ENCODE measurements around the gene LIMS2.

Gene LIMS2

GRCh38 chr2:127631997-127632581 is 43.2 kb downstream of the LIMS2 start:
- DNase-seq: no peak

GRCh38 chr2:127631541-127631996 is 43.8 kb downstream of the LIMS2 start:
- no peak for DNase-seq

GRCh38 chr2:127630864-127631540 is 44.3 kb downstream of the LIMS2 start:
- DNase-seq: no peak

- no peak for DNase-seq
Observed at GRCh38 chr2:127630096-127630863, 45.0 kb downstream of the LIMS2 start.

- DNase-seq: no peak
Observed at GRCh38 chr2:127629637-127630036, 45.7 kb downstream of the LIMS2 start.

- DNase-seq: no peak
Observed at GRCh38 chr2:127628767-127629614, 46.3 kb downstream of the LIMS2 start.

- DNase-seq: no peak
Observed at GRCh38 chr2:127627740-127628571, 47.4 kb downstream of the LIMS2 start.

GRCh38 chr2:127626917-127627739 is 48.2 kb downstream of the LIMS2 start:
- DNase-seq: no peak

- DNase-seq: no peak
Observed at GRCh38 chr2:127626175-127626574, 49.2 kb downstream of the LIMS2 start.

GRCh38 chr2:127625572-127625951 is 49.8 kb downstream of the LIMS2 start:
- no peak for DNase-seq

- DNase-seq: no peak
Observed at GRCh38 chr2:127624756-127625571, 50.4 kb downstream of the LIMS2 start.

- no peak for DNase-seq
Observed at GRCh38 chr2:127624320-127624755, 51.0 kb downstream of the LIMS2 start.

- no peak for DNase-seq
Observed at GRCh38 chr2:127623388-127624319, 51.7 kb downstream of the LIMS2 start.

- DNase-seq: no peak
Observed at GRCh38 chr2:127622561-127623387, 52.6 kb downstream of the LIMS2 start.

- DNase-seq: no peak
Observed at GRCh38 chr2:127621981-127622431, 53.3 kb downstream of the LIMS2 start.

- no peak for DNase-seq
Observed at GRCh38 chr2:127620866-127621265, 54.5 kb downstream of the LIMS2 start.

- DNase-seq: no peak
Observed at GRCh38 chr2:127619877-127620705, 55.2 kb downstream of the LIMS2 start.
